Measurements from ENCODE around the gene MBD3L2. TPM values are rescaled to one million over a fixed set of nuclear protein-coding genes. Genes with fewer than 3 reads are reported as not detected.

The MBD3L2 gene
- total and polyA plus RNA-seq, 9 of the 15 experiments (the other 6 are each of a cell fraction or from before 2014, with no cell fraction given): not detected

- TF ChIP-seq PREB (CRISPR knock-in tag; IDR thresholded peaks at IDR 0.05): no peak
- no peak for TF ChIP-seq RFX1 (IDR thresholded peaks at IDR 0.05)
- no peak for TF ChIP-seq WHSC1 (IDR thresholded peaks at IDR 0.05; ENCODE audit: low read length)
- TF ChIP-seq KAT7 (CRISPR knock-in tag; IDR thresholded peaks at IDR 0.05; ENCODE audit: borderline replicate concordance): no peak
- no peak for TF ChIP-seq RNF2 (IDR thresholded peaks at IDR 0.05)
- TF ChIP-seq ATF7 (IDR thresholded peaks at IDR 0.05): 0 out of 2 replicates have a peak, but pooled peaks have one; percentile 17
- TF ChIP-seq GTF3C2 (IDR thresholded peaks at IDR 0.05; ENCODE audit: borderline replicate concordance, extremely low read depth, insufficient read length): no peak
- no peak for TF ChIP-seq OTX1 (CRISPR knock-in tag; IDR thresholded peaks at IDR 0.05)
- peak; percentile 89 for TF ChIP-seq TRIM28 (IDR thresholded peaks at IDR 0.05)
- no peak for TF ChIP-seq ATF1 (CRISPR knock-in tag; IDR thresholded peaks at IDR 0.05)
- 0 out of 2 replicates have a peak, but pooled peaks have one; percentile 8 for TF ChIP-seq ATF1 (tag; IDR thresholded peaks at IDR 0.05)
- TF ChIP-seq HMG20A (CRISPR knock-in tag; conservative IDR thresholded peaks at IDR 0.05): no peak
- TF ChIP-seq JUNB (CRISPR knock-in tag; conservative IDR thresholded peaks at IDR 0.05): no peak
- no peak for TF ChIP-seq GMEB1 (CRISPR knock-in tag; IDR thresholded peaks at IDR 0.05)
- no peak for TF ChIP-seq MIER1 (IDR thresholded peaks at IDR 0.05; ENCODE audit: low read depth)
- no peak for TF ChIP-seq ZKSCAN1 (IDR thresholded peaks at IDR 0.05; ENCODE audit: low read depth, low read length)
- TF ChIP-seq NONO (IDR thresholded peaks at IDR 0.05; ENCODE audit: low read depth in 2 of 2, low read length in 1 of 2): no peak
- TF ChIP-seq ZNF311 (CRISPR knock-in tag; IDR thresholded peaks at IDR 0.05): no peak
- no peak for TF ChIP-seq SAP30 (IDR thresholded peaks at IDR 0.05; ENCODE audit: borderline replicate concordance, insufficient read depth, low read depth, low read length, poor library complexity, severe bottlenecking)
- no peak for TF ChIP-seq ZNF23 (CRISPR knock-in tag; IDR thresholded peaks at IDR 0.05)
- no peak for TF ChIP-seq CREB3 (tag; conservative IDR thresholded peaks at IDR 0.05; ENCODE audit: low read depth)
- no peak for TF ChIP-seq NFYB (IDR thresholded peaks at IDR 0.05; ENCODE audit: extremely low read depth, insufficient read length)
- TF ChIP-seq HEY1 (CRISPR knock-in tag; IDR thresholded peaks at IDR 0.05; ENCODE audit: borderline replicate concordance): no peak
- TF ChIP-seq ZBTB7A (IDR thresholded peaks at IDR 0.05; ENCODE audit: borderline replicate concordance, control insufficient read depth, low read depth, low read length): no peak
- no peak for TF ChIP-seq ELF4 (CRISPR knock-in tag; IDR thresholded peaks at IDR 0.05)
Measured at GRCh38 chr19:7078008-7078407, 28.9 kb downstream of the MBD3L2 start (continued).
